ENCODE data around the gene IFNG-AS1. TPM values are rescaled to one million over a fixed set of nuclear protein-coding genes. Genes with fewer than 3 reads are reported as not detected.

IFNG-AS1 gene
- polyA plus RNA-seq, 2 of the 4 experiments (the other 2 are of a cell fraction) = not detected

- ChIA-PET CTCF (interaction anchor here (0.6 to 2.7 kb wide), 42 partner anchors 8 to 589 kb away, joined by 3 to 17 read pairs (median 4); partner anchors contain the start of gene DYRK2), POLR2A (interaction anchor here (1.3 kb wide), 1 partner anchor 509 kb away, joined by 3 read pairs; no protein-coding TSS in a partner anchor)
- Histone ChIP-seq H3K4me3 (no peak overlapping the region), H3K4me2 (no peak overlapping the region), H3K9me3 (no peaks in the 10 kb centered on the region), H3K27ac (no peak overlapping the region), H3K4me1 (peaks cover 12% of the 10 kb centered on the region; the same call in 2 of the 3 replicates)
- ATAC-seq = peak; percentile 71 to 92; a peak in 5 of 6 replicates
- no peak for FAIRE-seq
- TF ChIP-seq SMC3 (IDR thresholded peaks at IDR 0.05) (peak; percentile 85), NR3C1 (IDR thresholded peaks at IDR 0.05) (no peak), CTCF (IDR thresholded peaks at IDR 0.05) (peak; percentile 85), RAD21 (conservative IDR thresholded peaks at IDR 0.05 in 1 of 2, IDR thresholded peaks at IDR 0.05 in 1 of 2) (peak; percentile 87 to 88)
- 18% methylated on average over 5 of the region's 5 CpGs for WGBS (ENCODE audit: missing lambda C conversion rate)
- peak; percentile 51 to 67 for DNase-seq (ENCODE audit: low read depth in 1 of 2, low spot score in 1 of 2)
These were observed 45.9 kb upstream of the IFNG-AS1 start for GRCh38 chr12:67943141-67943892.

GRCh38 chr12:67944093-67944492 lies 45.2 kb upstream of the IFNG-AS1 start:
- CTCF ChIA-PET = interaction anchor here (1.9 to 2.7 kb wide), 2 partner anchors 492 to 587 kb away, joined by 7 to 17 read pairs; no protein-coding TSS in a partner anchor

GRCh38 chr12:67952787-67953186 lies 36.5 kb upstream of the IFNG-AS1 start:
- CTCF ChIA-PET = no interaction called here
- ATAC-seq = no peak

More at GRCh38 chr12:67944093-67944492, 45.2 kb upstream of the IFNG-AS1 start:
- ATAC-seq (no peak), FAIRE-seq (no peak), DNase-seq (ENCODE audit: low read depth in 1 of 2, low spot score in 1 of 2) (no peak)
- Histone ChIP-seq H3K9me3 (no peaks in the 10 kb centered on the region), H3K4me3 (no peak overlapping the region), H3K4me2 (no peak overlapping the region), H3K4me1 (peaks cover 12% of the 10 kb centered on the region; the same call in 2 of the 3 replicates), H3K27ac (no peak overlapping the region)
- 53% methylated on average over 5 of the region's 5 CpGs for WGBS (ENCODE audit: missing lambda C conversion rate)
- POLR2A ChIA-PET = interaction anchor here (1.3 kb wide), 1 partner anchor 509 kb away, joined by 3 read pairs; no protein-coding TSS in a partner anchor
- TF ChIP-seq ESRRA (IDR thresholded peaks at IDR 0.05; ENCODE audit: borderline replicate concordance, low read length) = no peak
- TF ChIP-seq JUNB (IDR thresholded peaks at IDR 0.05) = no peak
- no peak for TF ChIP-seq TFCP2L1 (CRISPR knock-in tag; IDR thresholded peaks at IDR 0.05)
- no peak for TF ChIP-seq MAFK (IDR thresholded peaks at IDR 0.05; ENCODE audit: partially characterized antibody)
- no peak for TF ChIP-seq ZNF302 (CRISPR knock-in tag; IDR thresholded peaks at IDR 0.05)
- TF ChIP-seq CHD4 (IDR thresholded peaks at IDR 0.05; ENCODE audit: borderline replicate concordance) = no peak
- no peak for TF ChIP-seq FOSB (CRISPR knock-in tag; IDR thresholded peaks at IDR 0.05)
- TF ChIP-seq GATA3 (IDR thresholded peaks at IDR 0.05; ENCODE audit: borderline replicate concordance) = no peak
- TF ChIP-seq KDM1A (IDR thresholded peaks at IDR 0.05; ENCODE audit: low read depth) = no peak
- TF ChIP-seq SREBF2 (IDR thresholded peaks at IDR 0.05) = no peak
- no peak for TF ChIP-seq USF2 (IDR thresholded peaks at IDR 0.05)

More at GRCh38 chr12:67952787-67953186, 36.5 kb upstream of the IFNG-AS1 start:
- no peak for TF ChIP-seq FOSB (CRISPR knock-in tag; IDR thresholded peaks at IDR 0.05)
- no peak for TF ChIP-seq HOXB13 (CRISPR knock-in tag; IDR thresholded peaks at IDR 0.05; ENCODE audit: low read depth)
- TF ChIP-seq KDM5A (IDR thresholded peaks at IDR 0.05) = no peak
- no peak for TF ChIP-seq ZC3H11A (IDR thresholded peaks at IDR 0.05)
- no peak for TF ChIP-seq CBX8 (IDR thresholded peaks at IDR 0.05)
- TF ChIP-seq JUNB (IDR thresholded peaks at IDR 0.05) = no peak
- TF ChIP-seq TP53 (CRISPR knock-in tag; IDR thresholded peaks at IDR 0.05) = no peak
- no peak for TF ChIP-seq SREBF2 (IDR thresholded peaks at IDR 0.05)
- no peak for TF ChIP-seq FOXS1 (CRISPR knock-in tag; IDR thresholded peaks at IDR 0.05)
- TF ChIP-seq HDAC2 (IDR thresholded peaks at IDR 0.05) = no peak
- no peak for TF ChIP-seq EHMT2 (IDR thresholded peaks at IDR 0.05; ENCODE audit: low read depth)
- no peak for TF ChIP-seq PHF8 (IDR thresholded peaks at IDR 0.05; ENCODE audit: borderline replicate concordance, low read depth)
- POLR2A ChIA-PET = no interaction called here
- Histone ChIP-seq H3K9me3 (no peaks in the 10 kb centered on the region), H3K4me2 (no peak overlapping the region), H3K4me3 (no peak overlapping the region), H3K27ac (no peak overlapping the region), H3K4me1 (no peaks in the 10 kb centered on the region)
- DNase-seq (ENCODE audit: low read depth in 1 of 2, low spot score in 1 of 2) (no peak), FAIRE-seq (no peak)
- WGBS (ENCODE audit: missing lambda C conversion rate) = 24% methylated on average over 2 of the region's 2 CpGs
